HEK293 (cell line): ENCODE results near the gene MALT1.
A peak's percentile ranks its signal among the peaks of the same experiment; 100 is the strongest.

Source experiments
- CTCF ChIA-PET: fragments of 350-600 bp; formaldehyde crosslinking; extraction: SDS; loops from one replicate; lab custom pipeline; 2021; ENCODE audit warnings: antibody characterized with exemption; lab: Yijun Ruan, JAX
- POLR2A ChIA-PET: fragments of 300-600 bp; formaldehyde crosslinking; extraction: SDS; loops from one replicate; lab custom pipeline; 2020; ENCODE audit warnings: antibody characterized with exemption, inconsistent platforms; lab: Yijun Ruan, JAX
- H3K27ac ChIP-seq: fragments of 200-500 bp; sonication (Bioruptor generic); 2 replicates; pipeline ENCODE4 v1.5.1; 2014; ENCODE audit warnings: low read depth, low read length, control low read depth, inconsistent platforms; ENCODE audit errors: extremely low read depth
- H3K36me3 ChIP-seq, 2 experiments: fragments of 200-500 bp in 1 of 2; sonication (Bioruptor generic) in 1 of 2; 1 replicate in 1 of 2; 2 replicates in 1 of 2; pipeline ENCODE4 v1.5.1; 2014 to 2017; ENCODE audit warnings: inconsistent platforms in 2 of 2, low read length in 2 of 2; ENCODE audit not compliant: control insufficient read depth in 2 of 2, insufficient read depth in 1 of 2
- H3K4me1 ChIP-seq: fragments of 200-500 bp; sonication (Bioruptor generic); 2 replicates; pipeline ENCODE4 v1.5.1; 2014; ENCODE audit warnings: mild to moderate bottlenecking, low read length, inconsistent platforms; ENCODE audit not compliant: control insufficient read depth, insufficient read depth
- H3K4me3 ChIP-seq: 2 replicates; pipeline ENCODE4 v1.5.1; 2011; ENCODE audit warnings: low read depth, mild to moderate bottlenecking, control low read depth, low read length, moderate library complexity
- H3K9me3 ChIP-seq: fragments of 200-500 bp; sonication (Bioruptor generic); 2 replicates; pipeline ENCODE4 v1.5.1; 2014; ENCODE audit warnings: low read depth, low read length, inconsistent platforms; ENCODE audit not compliant: control insufficient read depth, insufficient read depth
- GFI1B ChIP-seq: fragments of 450-650 bp; formaldehyde crosslinking; IDR thresholded peaks from 2 replicates; pipeline ENCODE4 v1.5.1; 2016; ENCODE audit warnings: missing biosample characterization, missing genetic modification characterization
- GLI2 ChIP-seq: fragments of 450-650 bp; formaldehyde crosslinking; IDR thresholded peaks from 2 replicates; pipeline ENCODE4; 2017; ENCODE audit warnings: missing biosample characterization, missing genetic modification characterization, low read depth, borderline replicate concordance
- HOXA7 ChIP-seq: sonication (generic); formaldehyde crosslinking; IDR thresholded peaks from 2 replicates; pipeline ENCODE4 v1.8.1; 2022; ENCODE audit warnings: missing genetic modification reagents, borderline replicate concordance
- OVOL3 ChIP-seq: fragments of 450-650 bp; formaldehyde crosslinking; IDR thresholded peaks from 2 replicates; pipeline ENCODE4 v1.5.1; 2016; ENCODE audit warnings: missing biosample characterization, missing genetic modification characterization
- PRDM1 ChIP-seq: fragments of 450-650 bp; formaldehyde crosslinking; IDR thresholded peaks from 2 replicates; pipeline ENCODE4; 2016; ENCODE audit warnings: missing biosample characterization, missing genetic modification characterization
- ZBTB26 ChIP-seq: fragments of 450-650 bp; formaldehyde crosslinking; optimal IDR thresholded peaks from 2 replicates; pipeline ENCODE3; 2016; ENCODE audit warnings: missing biosample characterization, mild to moderate bottlenecking, missing genetic modification characterization
- ZNF18 ChIP-seq: fragments of 450-650 bp; formaldehyde crosslinking; IDR thresholded peaks from 2 replicates; pipeline ENCODE4 v1.5.1; 2016; ENCODE audit warnings: missing biosample characterization, missing genetic modification characterization
- ZNF211 ChIP-seq: fragments of 450-650 bp; formaldehyde crosslinking; IDR thresholded peaks from 2 replicates; pipeline ENCODE4 v1.5.1; 2016; ENCODE audit warnings: low read depth, missing biosample characterization, missing genetic modification characterization
- ZNF302 ChIP-seq: fragments of 450-650 bp; formaldehyde crosslinking; IDR thresholded peaks from 2 replicates; pipeline ENCODE4 v1.5.1; 2016; ENCODE audit warnings: missing biosample characterization, missing genetic modification characterization, low read depth
- ZNF391 ChIP-seq: fragments of 450-650 bp; formaldehyde crosslinking; IDR thresholded peaks from 2 replicates; pipeline ENCODE4 v1.5.1; 2016; ENCODE audit warnings: low read depth, missing biosample characterization, missing genetic modification characterization, borderline replicate concordance
- ZNF423 ChIP-seq: fragments of 450-650 bp; formaldehyde crosslinking; IDR thresholded peaks from 2 replicates; pipeline ENCODE4 v1.5.1; 2016; ENCODE audit warnings: missing biosample characterization, missing genetic modification characterization
- ZNF548 ChIP-seq: fragments of 450-650 bp; formaldehyde crosslinking; IDR thresholded peaks from 2 replicates; pipeline ENCODE4 v1.5.1; 2016; ENCODE audit warnings: missing biosample characterization, missing genetic modification characterization
- ZNF580 ChIP-seq: fragments of 450-650 bp; formaldehyde crosslinking; IDR thresholded peaks from 2 replicates; pipeline ENCODE4 v1.5.1; 2016; ENCODE audit warnings: missing biosample characterization, missing genetic modification characterization
- ZNF629 ChIP-seq: fragments of 450-650 bp; formaldehyde crosslinking; IDR thresholded peaks from 2 replicates; pipeline ENCODE4 v1.5.1; 2017; ENCODE audit warnings: missing biosample characterization, missing genetic modification characterization
- ZNF707 ChIP-seq: fragments of 450-650 bp; formaldehyde crosslinking; IDR thresholded peaks from 2 replicates; pipeline ENCODE4 v1.5.1; 2016; ENCODE audit warnings: missing biosample characterization, missing genetic modification characterization
- ZNF76 ChIP-seq: fragments of 450-650 bp; formaldehyde crosslinking; IDR thresholded peaks from 2 replicates; pipeline ENCODE4; 2016; ENCODE audit warnings: low read depth, missing biosample characterization, missing genetic modification characterization, borderline replicate concordance
- ZNF791 ChIP-seq: fragments of 450-650 bp; formaldehyde crosslinking; IDR thresholded peaks from 2 replicates; pipeline ENCODE4 v1.5.1; 2016; ENCODE audit warnings: missing biosample characterization, missing genetic modification characterization
- ZNF837 ChIP-seq: fragments of 450-650 bp; formaldehyde crosslinking; IDR thresholded peaks from 2 replicates; pipeline ENCODE4 v1.5.1; 2016; ENCODE audit warnings: missing biosample characterization, missing genetic modification characterization
- ZSCAN23 ChIP-seq: fragments of 450-650 bp; formaldehyde crosslinking; IDR thresholded peaks from 2 replicates; pipeline ENCODE4 v1.5.1; 2016; ENCODE audit warnings: missing biosample characterization, missing genetic modification characterization

Gene MALT1

GRCh38 chr18:58758606-58759005, 87.3 kb downstream of the MALT1 start (continued):
- TF ChIP-seq GFI1B (no peak), HOXA7 (CRISPR knock-in tag) (no peak), ZNF707 (tag by site-specific recombination) (no peak), ZNF837 (tag by site-specific recombination) (no peak), ZNF76 (tag by site-specific recombination) (no peak), OVOL3 (tag by site-specific recombination) (no peak), GLI2 (tag by site-specific recombination) (no peak), ZBTB26 (tag by site-specific recombination) (no peak)

DNA sequence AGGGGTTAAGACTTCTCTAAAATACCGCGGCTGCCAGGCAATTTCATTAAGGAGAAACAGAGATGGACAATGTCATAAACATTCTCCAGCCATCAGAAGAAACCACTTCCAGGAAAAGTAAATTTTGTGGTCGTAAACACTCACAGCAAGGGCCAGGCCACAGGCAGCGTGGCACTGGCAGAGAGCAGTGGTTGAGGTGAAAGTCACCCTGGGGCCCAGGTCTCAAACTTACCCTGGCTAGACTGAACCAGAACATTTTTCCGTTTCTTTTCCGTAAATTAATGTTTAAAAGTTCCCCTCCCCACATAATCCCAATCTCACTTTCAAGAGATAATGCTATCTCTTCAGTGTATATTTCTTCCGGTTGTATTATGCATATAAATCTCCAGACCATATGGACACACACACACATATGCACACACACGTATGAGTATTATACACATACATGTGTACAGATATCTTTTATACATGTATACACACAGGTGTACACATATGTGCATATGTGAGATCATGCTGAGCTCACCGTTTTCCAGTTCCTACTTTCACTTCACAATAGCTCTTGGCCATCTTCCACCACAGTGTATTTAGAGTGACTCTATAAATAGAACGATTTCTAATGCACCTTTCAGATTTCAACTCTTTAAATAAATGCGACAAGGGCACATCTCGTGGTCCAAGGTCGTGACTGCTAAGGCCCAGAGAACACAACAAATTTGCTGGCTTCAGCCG, 90.1 kb downstream of the MALT1 start:
- Histone ChIP-seq H3K9me3 (no peaks in the 10 kb centered on the region), H3K36me3 (no peaks in the 10 kb centered on the region), H3K4me3 (no peak overlapping the region), H3K4me1 (peaks cover 4% of the 10 kb centered on the region; the same call in 1 of the 2 replicates), H3K27ac (no peak overlapping the region)
- POLR2A ChIA-PET: no interaction called here
- CTCF ChIA-PET: interaction anchor here (0.5 to 12.6 kb wide), 4 partner anchors 16 to 376 kb away, joined by 3 to 363 read pairs (median 3); no protein-coding TSS in a partner anchor
- TF ChIP-seq ZNF211 (tag by site-specific recombination) (no peak), ZNF837 (tag by site-specific recombination) (no peak), ZNF18 (tag by site-specific recombination) (no peak), ZNF391 (tag by site-specific recombination) (no peak), ZNF580 (tag by site-specific recombination) (no peak), PRDM1 (peak; percentile 20; the same call in 1 of the 2 replicates), ZNF629 (tag by site-specific recombination) (no peak)

DNA sequence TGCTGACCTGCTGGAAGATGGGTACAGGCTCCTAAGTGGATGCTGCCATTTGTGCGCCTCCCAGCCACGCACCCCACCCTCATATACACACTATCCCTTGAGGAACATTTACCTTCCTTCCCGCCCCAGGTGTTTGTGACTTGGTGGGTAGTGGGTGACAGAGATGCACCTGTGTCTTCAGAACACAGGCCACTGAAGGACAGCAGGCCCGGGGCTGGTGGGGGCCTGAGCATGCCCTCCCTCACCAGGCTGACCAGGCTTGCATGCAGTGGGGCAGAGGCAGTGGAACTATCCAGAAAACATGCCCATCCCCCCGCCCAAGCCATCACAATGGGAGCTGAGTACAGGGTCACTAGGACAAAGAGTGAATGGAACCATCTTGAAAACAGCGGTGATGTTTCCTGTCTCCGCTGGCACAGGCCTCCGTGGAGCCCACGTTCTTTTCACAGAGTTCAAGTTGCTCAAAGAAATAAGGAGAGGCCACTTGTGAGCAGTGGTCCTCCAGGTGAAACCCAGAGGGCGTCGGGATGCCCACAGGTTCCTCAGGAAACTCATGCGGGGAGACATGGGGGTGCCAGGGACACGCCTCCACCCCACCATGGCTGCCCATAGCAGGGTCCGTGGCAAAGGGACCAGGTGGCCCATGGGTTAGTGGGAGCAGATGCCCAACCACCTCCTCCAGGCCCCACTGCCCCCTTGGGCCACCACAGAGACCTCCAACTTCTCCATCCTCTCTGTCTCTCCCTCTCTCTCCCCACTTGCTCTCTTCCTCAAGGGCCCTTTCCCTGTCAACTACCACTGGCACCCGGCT, 90.9 kb downstream of the MALT1 start:
- no peak for TF ChIP-seq OVOL3 (tag by site-specific recombination)
- no peak for TF ChIP-seq ZNF791 (tag by site-specific recombination)
- TF ChIP-seq ZNF548 (tag by site-specific recombination): no peak
- TF ChIP-seq ZNF423 (tag by site-specific recombination): no peak
- no peak for TF ChIP-seq ZSCAN23 (tag by site-specific recombination)
- TF ChIP-seq ZBTB26 (tag by site-specific recombination): no peak
- no peak for TF ChIP-seq ZNF302 (tag by site-specific recombination)

More for the DNA sequence above, 90.9 kb downstream of the MALT1 start:
- no peak overlapping the region for H3K27ac ChIP-seq
- H3K4me1 ChIP-seq: peaks cover 4% of the 10 kb centered on the region; the same call in 1 of the 2 replicates
- no peak overlapping the region for H3K4me3 ChIP-seq
- H3K36me3 ChIP-seq: no peaks in the 10 kb centered on the region
- ChIA-PET CTCF (interaction anchor here (0.5 to 12.6 kb wide), 7 partner anchors 9 to 266 kb away, joined by 3 to 363 read pairs (median 3); no protein-coding TSS in a partner anchor), POLR2A (no interaction called here)
- no peaks in the 10 kb centered on the region for H3K9me3 ChIP-seq
